Gastroesophageal sphincter (tissue), 3 donors: ENCODE data around the gene ITPR2.

ENCODE experiments used
- CTCF ChIP-seq, 4 experiments: fragments of 200-600 bp in 2 of 4; fragments of 450-650 bp in 2 of 4; sonication (generic) in 1 of 4; IDR thresholded peaks; one replicate each; pipeline ENCODE4 v1.5.1; 2017 to 2019; ENCODE audit warnings: antibody characterized with exemption in 4 of 4, mild to moderate bottlenecking in 2 of 4, moderate library complexity in 2 of 4
- EP300 ChIP-seq: sonication (generic); formaldehyde crosslinking; IDR thresholded peaks from one replicate; pipeline ENCODE4 v1.6.1; 2017; ENCODE audit warnings: antibody characterized with exemption, mild to moderate bottlenecking

GRCh38 chr12:26633591-26634210 lies 199.3 kb downstream of the ITPR2 start:
- TF ChIP-seq CTCF (IDR thresholded peaks at IDR 0.05): no peak
- no peak for TF ChIP-seq EP300
